ENCODE results near the gene DHRS11. TPM values are rescaled to one million over a fixed set of nuclear protein-coding genes. Genes with fewer than 3 reads are reported as not detected.
A peak's percentile ranks its signal among the peaks of the same experiment; 100 is the strongest.

The DHRS11 gene
- total and polyA plus RNA-seq, 10 of the 15 experiments (the other 5 are each of a cell fraction or from before 2014, with no cell fraction given) = 3.4 to 23.0 (median 14.5) TPM

GRCh38 chr17:36628576-36628975 is 36.9 kb downstream of the DHRS11 start (continued):
- TF ChIP-seq BCL3 (IDR thresholded peaks at IDR 0.05; ENCODE audit: borderline replicate concordance, insufficient read depth, low read depth, low read length, poor library complexity, severe bottlenecking) = no peak
- no peak for TF ChIP-seq RAD51 (IDR thresholded peaks at IDR 0.05)
- TF ChIP-seq NRF1 (conservative IDR thresholded peaks at IDR 0.05; ENCODE audit: low read depth, low read length) = no peak

- SMC1A ChIA-PET (ENCODE audit: uncharacterized antibody, unreplicated experiment) = interaction anchor here (0.8 to 4.5 kb wide), 4 partner anchors 27 to 768 kb away, joined by 3 to 25 read pairs (median 13); partner anchors contain the start of gene MRM1
- RAD21 ChIA-PET (ENCODE audit: unreplicated experiment) = interaction anchor here (1.0 to 3.1 kb wide), 5 partner anchors 9 to 611 kb away, joined by 3 to 17 read pairs (median 8); no protein-coding TSS in a partner anchor
- Histone ChIP-seq H2AFZ (ENCODE audit: control insufficient read depth, low read depth, low read length) (no peak overlapping the region), H3K79me2 (ENCODE audit: control insufficient read depth, insufficient read depth, low read length) (no peaks in the 10 kb centered on the region), H3K27me3 (replicated peaks in 1 of 2; ENCODE audit: control insufficient read depth in 2 of 2, insufficient read depth in 2 of 2, low read length in 1 of 2) (peaks cover 0 to 2% of the 10 kb centered on the region in 2 experiments; a peak in 2 of 4 replicates), H3K27ac (ENCODE audit: control insufficient read depth, insufficient read depth) (no peak overlapping the region), H3K4me3 (no peak overlapping the region), H3K36me3 (ENCODE audit: control insufficient read depth in 2 of 2, insufficient read depth in 2 of 2, low read length in 1 of 2) (no peaks in the 10 kb centered on the region), H3K4me1 (ENCODE audit: control insufficient read depth, insufficient read depth, low read length) (no peaks in the 10 kb centered on the region), H4K20me1 (ENCODE audit: control insufficient read depth, insufficient read depth) (no peaks in the 10 kb centered on the region), H3K9ac (ENCODE audit: control insufficient read depth, insufficient read depth, low read length) (no peak overlapping the region), H3K4me2 (ENCODE audit: control insufficient read depth, insufficient read depth) (no peak overlapping the region), H3K9me3 (replicated peaks; ENCODE audit: control insufficient read depth, insufficient read depth, low read length) (no peaks in the 10 kb centered on the region)
- DNase-seq (ENCODE audit: low read depth, low spot score) (peak; percentile 12), ATAC-seq (peak; percentile 99), FAIRE-seq (no peak)
- CTCF ChIA-PET = interaction anchor here (0.7 to 9.3 kb wide), 9 partner anchors 11 to 768 kb away, joined by 3 to 91 read pairs (median 4); partner anchors contain the start of gene MRM1
- intact Hi-C loops (cut with micrococcal nuclease; ENCODE audit: unreplicated experiment) = loop anchor here (1.0 to 10.0 kb wide), 5 partner anchors 75 to 743 kb away; no protein-coding TSS in a partner anchor
- in situ Hi-C loops (cut with MboI) = loop anchor here (5.0 to 25.0 kb wide), 3 partner anchors 48 to 1183 kb away; no protein-coding TSS in a partner anchor
- WGBS (ENCODE audit: insufficient coverage, insufficient replicate concordance, low lambda C conversion rate, missing lambda C conversion rate) = 15% methylated on average over 13 of the region's 14 CpGs
- POLR2A ChIA-PET = no interaction called here
- no TSS peak for BruUV-seq (replicated peaks)
- TF ChIP-seq HCFC1 (IDR thresholded peaks at IDR 0.05; ENCODE audit: low read length) (no peak), YY1 (IDR thresholded peaks at IDR 0.05; ENCODE audit: low read depth, low read length) (peak; percentile 65; the same call in 1 of the 2 replicates), IRF4 (IDR thresholded peaks at IDR 0.05; ENCODE audit: low read depth, low read length) (no peak), SIN3A (IDR thresholded peaks at IDR 0.05; ENCODE audit: low read depth, low read length) (no peak), CBFB (IDR thresholded peaks at IDR 0.05; ENCODE audit: low read depth) (no peak), ZZZ3 (IDR thresholded peaks at IDR 0.05; ENCODE audit: control insufficient read depth, insufficient read length, low read depth) (no peak), SMC3 (IDR thresholded peaks at IDR 0.05; ENCODE audit: borderline replicate concordance, low read length) (peak; percentile 90), CTCF (IDR thresholded peaks at IDR 0.05 in 2 of 3, conservative IDR thresholded peaks at IDR 0.05 in 1 of 3; ENCODE audit: control insufficient read depth in 2 of 3, extremely low read depth in 1 of 3, insufficient read depth in 1 of 3, low read depth in 3 of 3, low read length in 3 of 3) (peak; percentile 98 to 99 (median 98); a peak in 5 of 6 replicates), BHLHE40 (IDR thresholded peaks at IDR 0.05; ENCODE audit: borderline replicate concordance in 1 of 2, low read depth in 2 of 2, low read length in 1 of 2) (0 out of 4 replicates have a peak, but pooled peaks of 1 of the 2 experiments have one; percentile 6), RAD21 (IDR thresholded peaks at IDR 0.05; ENCODE audit: insufficient read depth, low read depth, low read length) (peak; percentile 92), E2F4 (IDR thresholded peaks at IDR 0.05; ENCODE audit: low read depth, low read length) (0 out of 2 replicates have a peak, but pooled peaks have one; percentile 25)
These were observed 37.7 kb downstream of the DHRS11 start for GRCh38 chr17:36629252-36629847.
